ENCODE measurements around the gene GINS2.

The GINS2 gene

GRCh38 chr16:85655216-85656129 lies 33.3 kb downstream of the GINS2 start:
- TF ChIP-seq CTCF (IDR thresholded peaks at IDR 0.05) = no peak

GRCh38 chr16:85654251-85655095 lies 34.3 kb downstream of the GINS2 start:
- no peak for TF ChIP-seq CTCF (IDR thresholded peaks at IDR 0.05)

- TF ChIP-seq CTCF (IDR thresholded peaks at IDR 0.05) = no peak
Observed at GRCh38 chr16:85653290-85653891, 35.4 kb downstream of the GINS2 start.

- TF ChIP-seq CTCF (IDR thresholded peaks at IDR 0.05) = no peak
Observed at GRCh38 chr16:85652431-85653221, 36.1 kb downstream of the GINS2 start.

- TF ChIP-seq CTCF (IDR thresholded peaks at IDR 0.05) = no peak
Observed at GRCh38 chr16:85651629-85652430, 36.9 kb downstream of the GINS2 start.

DNA sequence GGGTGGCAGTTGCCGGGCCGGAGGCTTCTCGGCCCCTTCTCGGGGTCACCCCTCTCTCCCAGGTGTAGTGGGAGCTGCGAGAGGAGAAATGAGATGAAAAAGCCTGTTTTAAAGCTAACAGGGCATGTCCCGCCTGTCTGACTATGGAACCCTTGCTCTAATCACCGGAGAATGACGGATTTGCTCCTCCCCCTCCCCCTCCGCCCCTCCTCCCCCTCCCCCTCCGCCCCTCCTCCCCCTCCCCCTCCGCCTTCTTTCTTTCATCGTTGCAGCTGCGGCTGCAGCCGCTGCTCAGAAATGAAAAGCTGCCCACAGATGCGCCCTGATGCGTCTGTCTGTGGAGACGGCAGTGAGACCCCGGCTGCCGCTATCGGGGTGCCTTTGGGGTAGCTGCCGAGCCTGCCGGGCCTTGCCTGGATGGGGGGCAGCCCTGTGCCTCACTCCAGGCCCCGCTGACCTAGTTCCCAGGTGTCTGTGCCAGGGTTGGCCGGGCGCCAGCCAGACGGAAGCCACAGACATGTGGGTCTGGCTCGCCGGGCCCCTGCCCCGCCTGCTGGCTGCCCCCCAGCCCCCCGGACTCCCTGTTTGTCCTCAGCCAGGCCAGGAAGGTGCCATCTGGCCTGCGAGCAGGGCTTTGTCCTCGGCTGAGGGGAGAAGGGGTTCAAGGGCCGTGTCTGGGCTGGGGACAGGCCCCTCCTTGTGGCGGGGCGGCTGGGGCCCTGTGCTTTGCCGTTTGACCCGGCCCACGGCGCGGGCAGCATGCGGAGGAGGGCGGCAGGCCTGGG lies 37.7 kb downstream of the GINS2 start:
- TF ChIP-seq CTCF (IDR thresholded peaks at IDR 0.05) = no peak
